OCI-LY3 (cell line): Measurements from ENCODE around the gene PID1.

Source experiments
- EZH2phosphoT487 ChIP-seq: fragments of 200-600 bp; shearing (Covaris generic); IDR thresholded peaks from 2 replicates; pipeline ENCODE4 v1.6.1; 2018; ENCODE audit warnings: antibody characterized with exemption, mixed run types, low read depth
- TF ChIP-seq, protein P1 (sequence below): fragments of 200-600, 300-600 bp; sonication (generic); IDR thresholded peaks from 2 replicates; pipeline ENCODE4 v1.5.1; 2014; ENCODE audit warnings: antibody characterized with exemption, low read length, low read depth

DNA sequence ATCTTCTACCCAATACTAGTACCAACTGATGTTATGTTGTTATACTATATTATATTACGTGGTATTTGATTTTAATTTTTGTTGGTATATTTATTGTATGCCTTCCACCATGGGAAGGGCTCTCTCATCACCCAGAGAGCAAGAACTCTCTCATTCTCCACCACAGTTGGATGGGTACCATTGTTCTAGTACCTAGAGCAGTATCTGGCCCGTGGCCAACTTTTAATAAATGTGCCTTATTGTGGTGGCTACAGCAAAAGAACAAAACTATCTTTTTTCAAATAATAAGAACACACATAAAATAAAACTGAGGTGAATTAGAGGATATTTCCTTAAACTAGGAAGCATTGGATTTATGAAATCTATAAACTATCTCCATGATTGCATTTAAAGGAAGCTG, 71.8 kb downstream of the PID1 start:
- TF ChIP-seq, protein P1, sequence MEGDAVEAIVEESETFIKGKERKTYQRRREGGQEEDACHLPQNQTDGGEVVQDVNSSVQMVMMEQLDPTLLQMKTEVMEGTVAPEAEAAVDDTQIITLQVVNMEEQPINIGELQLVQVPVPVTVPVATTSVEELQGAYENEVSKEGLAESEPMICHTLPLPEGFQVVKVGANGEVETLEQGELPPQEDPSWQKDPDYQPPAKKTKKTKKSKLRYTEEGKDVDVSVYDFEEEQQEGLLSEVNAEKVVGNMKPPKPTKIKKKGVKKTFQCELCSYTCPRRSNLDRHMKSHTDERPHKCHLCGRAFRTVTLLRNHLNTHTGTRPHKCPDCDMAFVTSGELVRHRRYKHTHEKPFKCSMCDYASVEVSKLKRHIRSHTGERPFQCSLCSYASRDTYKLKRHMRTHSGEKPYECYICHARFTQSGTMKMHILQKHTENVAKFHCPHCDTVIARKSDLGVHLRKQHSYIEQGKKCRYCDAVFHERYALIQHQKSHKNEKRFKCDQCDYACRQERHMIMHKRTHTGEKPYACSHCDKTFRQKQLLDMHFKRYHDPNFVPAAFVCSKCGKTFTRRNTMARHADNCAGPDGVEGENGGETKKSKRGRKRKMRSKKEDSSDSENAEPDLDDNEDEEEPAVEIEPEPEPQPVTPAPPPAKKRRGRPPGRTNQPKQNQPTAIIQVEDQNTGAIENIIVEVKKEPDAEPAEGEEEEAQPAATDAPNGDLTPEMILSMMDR = no peak
- no peak for TF ChIP-seq EZH2phosphoT487
